A549 (cell line): ENCODE measurements around the gene ENPP3.

Experiments
- CEBPB ChIP-seq, 2 experiments: fragments of >200 bp in 1 of 2; sonication (Bioruptor Twin) in 1 of 2; formaldehyde crosslinking in 1 of 2; IDR thresholded peaks; 2 replicates each; pipeline ENCODE4 v1.6.1; 2012 to 2016
- CHD4 ChIP-seq: fragments of 200-600 bp; sonication (generic); IDR thresholded peaks from 2 replicates; pipeline ENCODE4 v1.6.1; 2016; ENCODE audit warnings: antibody characterized with exemption, mild to moderate bottlenecking, borderline replicate concordance
- EP300 ChIP-seq, 2 experiments: fragments of >200 bp; sonication (Bioruptor Twin); formaldehyde crosslinking; IDR thresholded peaks; 2 replicates in 1 of 2; 3 replicates in 1 of 2; pipeline ENCODE4 v1.6.1; 2016 to 2017
- KDM1A ChIP-seq: fragments of 200-600 bp; sonication (generic); IDR thresholded peaks from 2 replicates; pipeline ENCODE4 v1.6.1; 2016; ENCODE audit warnings: low read depth, mild to moderate bottlenecking
- MAFK ChIP-seq: fragments of 450-650 bp; IDR thresholded peaks from 2 replicates; pipeline ENCODE4 v1.6.1; 2014; ENCODE audit not compliant: partially characterized antibody
- MAZ ChIP-seq: fragments of 150-350 bp; IDR thresholded peaks from 2 replicates; pipeline ENCODE4 v1.6.1; 2014; ENCODE audit warnings: antibody characterized with exemption, low read depth, low read length, borderline replicate concordance
- POLR2A ChIP-seq: IDR thresholded peaks from 2 replicates; pipeline ENCODE4 v1.6.1; 2012; ENCODE audit warnings: mild to moderate bottlenecking, low read length
- RAD21 ChIP-seq, 2 experiments: fragments of >200 bp in 1 of 2; sonication (Bioruptor Twin) in 1 of 2; formaldehyde crosslinking in 1 of 2; IDR thresholded peaks in 1 of 2; conservative IDR thresholded peaks in 1 of 2; 2 replicates in 1 of 2; 3 replicates in 1 of 2; pipeline ENCODE4 v1.6.1; 2012 to 2018; ENCODE audit warnings: inconsistent platforms in 1 of 2
- RCOR1 ChIP-seq: fragments of 150-350 bp; IDR thresholded peaks from 2 replicates; pipeline ENCODE4 v1.6.1; 2014; ENCODE audit warnings: antibody characterized with exemption, low read length, low read depth
- REST ChIP-seq: fragments of 200-600 bp; sonication (generic); IDR thresholded peaks from 2 replicates; pipeline ENCODE4 v1.6.1; 2016; ENCODE audit warnings: antibody characterized with exemption, mild to moderate bottlenecking, moderate library complexity
- TF ChIP-seq, protein P1 (sequence below): fragments of >200 bp; sonication (Bioruptor Twin); formaldehyde crosslinking; IDR thresholded peaks from 3 replicates; pipeline ENCODE4 v1.5.1; 2016
- TF ChIP-seq, protein P2 (sequence below): IDR thresholded peaks from 2 replicates; pipeline ENCODE4 v1.6.1; 2012
- TF ChIP-seq, protein P3 (sequence below): fragments of 450-650 bp; IDR thresholded peaks from 2 replicates; pipeline ENCODE4 v1.6.1; 2014; ENCODE audit warnings: antibody characterized with exemption

DNA sequence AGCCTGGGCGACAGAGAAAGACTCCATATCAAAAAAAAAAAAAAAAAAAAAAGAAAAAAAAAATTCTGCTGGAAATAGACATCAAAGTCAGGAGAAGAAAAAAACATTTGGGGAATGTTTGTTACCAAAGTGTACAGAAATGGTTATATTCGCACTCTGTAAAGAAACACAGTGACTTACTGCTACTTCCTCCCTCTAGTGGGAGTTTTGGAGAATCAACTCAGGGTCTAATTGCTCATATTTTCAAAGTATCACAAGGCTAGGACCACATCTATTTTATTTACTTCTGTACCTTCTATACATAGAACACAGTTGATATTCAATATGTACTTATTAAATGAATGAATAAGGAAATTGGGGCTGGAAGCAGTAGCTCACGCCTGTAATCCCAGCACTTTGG, 39.7 kb upstream of the ENPP3 start:
- TF ChIP-seq REST (no peak), POLR2A (no peak), RCOR1 (no peak), RAD21 (conservative IDR thresholded peaks at IDR 0.05 in 1 of 2, IDR thresholded peaks at IDR 0.05 in 1 of 2) (no peak), CHD4 (no peak), MAZ (no peak), CEBPB (IDR thresholded peaks at IDR 0.05) (no peak), EP300 (IDR thresholded peaks at IDR 0.05) (no peak), KDM1A (no peak), MAFK (no peak)
- TF ChIP-seq, protein P1, sequence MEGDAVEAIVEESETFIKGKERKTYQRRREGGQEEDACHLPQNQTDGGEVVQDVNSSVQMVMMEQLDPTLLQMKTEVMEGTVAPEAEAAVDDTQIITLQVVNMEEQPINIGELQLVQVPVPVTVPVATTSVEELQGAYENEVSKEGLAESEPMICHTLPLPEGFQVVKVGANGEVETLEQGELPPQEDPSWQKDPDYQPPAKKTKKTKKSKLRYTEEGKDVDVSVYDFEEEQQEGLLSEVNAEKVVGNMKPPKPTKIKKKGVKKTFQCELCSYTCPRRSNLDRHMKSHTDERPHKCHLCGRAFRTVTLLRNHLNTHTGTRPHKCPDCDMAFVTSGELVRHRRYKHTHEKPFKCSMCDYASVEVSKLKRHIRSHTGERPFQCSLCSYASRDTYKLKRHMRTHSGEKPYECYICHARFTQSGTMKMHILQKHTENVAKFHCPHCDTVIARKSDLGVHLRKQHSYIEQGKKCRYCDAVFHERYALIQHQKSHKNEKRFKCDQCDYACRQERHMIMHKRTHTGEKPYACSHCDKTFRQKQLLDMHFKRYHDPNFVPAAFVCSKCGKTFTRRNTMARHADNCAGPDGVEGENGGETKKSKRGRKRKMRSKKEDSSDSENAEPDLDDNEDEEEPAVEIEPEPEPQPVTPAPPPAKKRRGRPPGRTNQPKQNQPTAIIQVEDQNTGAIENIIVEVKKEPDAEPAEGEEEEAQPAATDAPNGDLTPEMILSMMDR = no peak
- TF ChIP-seq, protein P2, sequence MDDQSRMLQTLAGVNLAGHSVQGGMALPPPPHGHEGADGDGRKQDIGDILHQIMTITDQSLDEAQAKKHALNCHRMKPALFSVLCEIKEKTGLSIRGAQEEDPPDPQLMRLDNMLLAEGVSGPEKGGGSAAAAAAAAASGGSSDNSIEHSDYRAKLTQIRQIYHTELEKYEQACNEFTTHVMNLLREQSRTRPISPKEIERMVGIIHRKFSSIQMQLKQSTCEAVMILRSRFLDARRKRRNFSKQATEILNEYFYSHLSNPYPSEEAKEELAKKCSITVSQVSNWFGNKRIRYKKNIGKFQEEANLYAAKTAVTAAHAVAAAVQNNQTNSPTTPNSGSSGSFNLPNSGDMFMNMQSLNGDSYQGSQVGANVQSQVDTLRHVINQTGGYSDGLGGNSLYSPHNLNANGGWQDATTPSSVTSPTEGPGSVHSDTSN = no peak
- TF ChIP-seq, protein P3, sequence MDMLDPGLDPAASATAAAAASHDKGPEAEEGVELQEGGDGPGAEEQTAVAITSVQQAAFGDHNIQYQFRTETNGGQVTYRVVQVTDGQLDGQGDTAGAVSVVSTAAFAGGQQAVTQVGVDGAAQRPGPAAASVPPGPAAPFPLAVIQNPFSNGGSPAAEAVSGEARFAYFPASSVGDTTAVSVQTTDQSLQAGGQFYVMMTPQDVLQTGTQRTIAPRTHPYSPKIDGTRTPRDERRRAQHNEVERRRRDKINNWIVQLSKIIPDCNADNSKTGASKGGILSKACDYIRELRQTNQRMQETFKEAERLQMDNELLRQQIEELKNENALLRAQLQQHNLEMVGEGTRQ = no peak
